EL (cell line): ENCODE measurements around the gene SREK1IP1.
A peak's percentile ranks its signal among the peaks of the same experiment; 100 is the strongest.

Source experiments
- DNase-seq: peaks from one replicate; pipeline ENCODE4 v3.0.0-alpha.2; 2016

The SREK1IP1 gene

DNA sequence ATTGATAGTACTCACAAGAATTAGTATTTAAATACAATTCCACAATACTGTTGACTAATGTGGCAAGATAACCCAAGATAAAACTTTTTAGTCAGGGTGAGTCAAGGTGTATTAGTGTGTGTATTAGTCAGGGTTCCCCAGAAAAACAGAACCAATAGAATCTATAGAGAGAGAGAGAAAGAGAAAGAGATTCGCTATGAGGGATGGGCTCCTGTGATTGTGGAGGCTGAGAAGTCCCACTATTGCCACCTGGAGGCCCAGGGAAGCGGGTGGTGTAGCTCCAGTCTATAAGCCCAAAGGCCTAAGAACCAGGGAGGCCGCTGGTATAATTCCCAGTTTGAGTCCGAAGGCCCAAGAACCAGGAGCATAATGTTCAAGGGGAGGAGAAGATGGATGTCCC, 88.2 kb downstream of the SREK1IP1 start:
- peak; percentile 8 for DNase-seq

DNA sequence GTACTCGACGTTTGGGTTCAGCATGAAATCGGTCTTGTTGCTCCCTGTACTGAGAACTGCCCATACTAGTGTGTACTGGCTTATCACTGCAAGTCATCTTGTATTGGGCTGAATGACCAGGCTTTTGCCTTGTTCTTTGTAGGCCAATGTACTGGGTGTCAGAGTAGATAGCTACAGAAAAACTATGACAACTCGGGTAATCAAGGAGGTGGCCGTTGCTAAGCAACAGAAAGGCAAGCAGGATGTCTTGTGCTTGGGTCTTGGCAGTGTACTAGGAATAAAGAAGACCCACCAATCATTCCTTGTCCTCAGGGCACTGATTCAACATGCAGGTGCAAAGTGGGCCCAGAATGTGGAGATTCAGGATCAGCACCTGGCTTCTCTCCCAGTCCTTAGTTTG, 90.1 kb downstream of the SREK1IP1 start:
- no peak for DNase-seq

GRCh38 chr5:64671678-64672077, 96.8 kb downstream of the SREK1IP1 start:
- DNase-seq = no peak

DNA sequence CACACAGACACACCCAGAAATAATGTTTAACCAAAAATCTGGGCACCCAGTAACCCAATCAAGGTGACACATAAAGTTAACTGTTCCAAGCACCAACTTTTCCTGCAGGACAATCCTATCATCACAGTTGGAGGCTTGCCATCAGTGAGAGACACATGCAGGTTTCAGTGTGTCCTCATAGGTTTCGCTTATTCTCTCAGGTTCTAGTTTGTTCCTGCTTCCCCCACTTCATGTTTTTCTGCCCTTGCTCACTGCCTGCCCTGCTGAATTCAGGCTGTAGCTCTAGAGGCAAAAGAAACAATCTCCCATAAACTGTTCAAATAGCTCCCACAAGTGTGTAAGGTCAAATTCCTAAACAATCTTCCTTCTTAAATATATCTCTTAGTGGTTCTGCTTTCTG, 98.2 kb downstream of the SREK1IP1 start:
- no peak for DNase-seq
